ENCODE measurements around the gene MYMX.

GRCh38 chr6:44188819-44189218 is 27.9 kb upstream of the MYMX start:
- TF ChIP-seq, protein P1, sequence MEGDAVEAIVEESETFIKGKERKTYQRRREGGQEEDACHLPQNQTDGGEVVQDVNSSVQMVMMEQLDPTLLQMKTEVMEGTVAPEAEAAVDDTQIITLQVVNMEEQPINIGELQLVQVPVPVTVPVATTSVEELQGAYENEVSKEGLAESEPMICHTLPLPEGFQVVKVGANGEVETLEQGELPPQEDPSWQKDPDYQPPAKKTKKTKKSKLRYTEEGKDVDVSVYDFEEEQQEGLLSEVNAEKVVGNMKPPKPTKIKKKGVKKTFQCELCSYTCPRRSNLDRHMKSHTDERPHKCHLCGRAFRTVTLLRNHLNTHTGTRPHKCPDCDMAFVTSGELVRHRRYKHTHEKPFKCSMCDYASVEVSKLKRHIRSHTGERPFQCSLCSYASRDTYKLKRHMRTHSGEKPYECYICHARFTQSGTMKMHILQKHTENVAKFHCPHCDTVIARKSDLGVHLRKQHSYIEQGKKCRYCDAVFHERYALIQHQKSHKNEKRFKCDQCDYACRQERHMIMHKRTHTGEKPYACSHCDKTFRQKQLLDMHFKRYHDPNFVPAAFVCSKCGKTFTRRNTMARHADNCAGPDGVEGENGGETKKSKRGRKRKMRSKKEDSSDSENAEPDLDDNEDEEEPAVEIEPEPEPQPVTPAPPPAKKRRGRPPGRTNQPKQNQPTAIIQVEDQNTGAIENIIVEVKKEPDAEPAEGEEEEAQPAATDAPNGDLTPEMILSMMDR (conservative IDR thresholded peaks at IDR 0.05), result no peak
- no peak for TF ChIP-seq ZFX (IDR thresholded peaks at IDR 0.05)

All from C4-2B (cell line).